GM19238 (cell line): ENCODE results near the gene DNAJC6.

Experiments used
- DNase-seq: peaks from one replicate; pipeline ENCODE4 v3.0.0; 2011; ENCODE audit warnings: low spot score; ENCODE audit not compliant: insufficient read length

The DNAJC6 gene

DNA sequence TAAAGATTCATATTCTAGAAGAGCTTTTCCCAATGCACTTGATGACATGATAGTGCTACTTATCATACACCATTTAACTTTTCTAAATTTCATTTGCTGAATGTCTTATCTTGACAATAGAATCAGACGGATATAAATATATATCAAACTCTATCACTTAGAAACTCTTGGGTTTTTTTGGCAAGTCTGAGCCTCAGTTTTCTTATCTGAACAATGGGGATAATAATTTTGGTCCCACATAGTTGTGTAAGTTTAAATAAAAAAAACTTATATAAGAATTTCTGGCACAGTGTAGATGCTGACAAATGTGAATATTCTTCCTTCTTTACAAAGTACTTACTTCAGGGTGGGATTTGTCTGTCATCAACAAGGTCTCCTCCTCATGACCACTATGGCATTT, 89.7 kb downstream of the DNAJC6 start:
- no peak for DNase-seq

DNA sequence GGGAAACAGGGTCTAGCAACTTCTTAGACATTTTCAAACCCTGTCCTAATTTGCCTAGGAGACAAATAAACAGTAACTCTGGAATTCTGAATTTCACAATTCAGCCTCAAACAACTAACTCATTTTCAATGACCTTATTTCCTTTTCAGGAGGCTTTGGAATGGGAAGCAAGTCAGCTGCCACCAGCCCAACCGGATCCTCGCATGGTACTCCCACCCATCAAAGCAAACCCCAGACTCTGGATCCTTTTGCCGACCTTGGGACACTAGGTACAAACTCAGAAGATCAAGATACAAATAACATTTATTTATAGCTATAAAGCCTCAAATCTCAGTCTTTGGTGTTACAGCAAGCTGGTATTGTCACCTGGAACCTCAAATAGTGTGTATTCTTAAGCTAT, 92.3 kb downstream of the DNAJC6 start:
- DNase-seq = no peak

DNA sequence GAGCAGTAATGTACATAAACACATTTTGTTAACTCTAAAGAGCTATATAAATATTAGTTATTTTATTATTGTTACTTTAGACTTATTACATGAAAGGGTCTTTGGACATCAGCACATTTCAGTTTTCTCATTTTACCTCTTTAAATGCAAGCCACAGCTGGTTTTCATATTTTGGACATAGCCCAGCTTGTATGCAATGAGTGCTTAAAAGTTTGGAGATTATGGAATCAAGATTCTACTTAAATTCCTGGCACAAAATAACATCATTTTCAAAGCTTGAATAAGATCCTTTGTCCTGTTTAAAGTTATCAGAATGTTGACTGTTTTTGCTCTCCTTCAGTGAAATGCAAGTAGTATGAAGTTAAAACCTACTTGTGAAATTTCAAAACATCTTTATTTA, 95.6 kb downstream of the DNAJC6 start:
- DNase-seq = no peak

DNA sequence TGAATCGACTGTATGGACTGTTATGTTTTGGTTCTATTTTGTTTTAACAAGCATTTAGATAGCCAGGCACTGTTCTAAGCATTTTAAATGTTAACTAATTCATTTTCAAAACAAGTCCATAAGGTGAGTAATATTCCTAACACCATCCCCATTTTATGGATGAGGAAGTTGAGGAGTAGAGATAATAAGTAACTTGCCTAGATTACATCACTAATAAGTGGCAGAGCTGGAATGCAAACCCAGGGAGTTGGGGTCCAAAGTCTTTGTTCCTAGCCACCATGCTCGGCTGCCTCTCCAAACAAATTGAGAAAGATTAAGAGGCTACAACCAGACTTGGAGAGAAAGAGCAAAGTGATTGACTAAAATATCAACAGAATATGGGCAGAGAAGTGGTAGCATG, 98.5 kb downstream of the DNAJC6 start:
- no peak for DNase-seq

DNA sequence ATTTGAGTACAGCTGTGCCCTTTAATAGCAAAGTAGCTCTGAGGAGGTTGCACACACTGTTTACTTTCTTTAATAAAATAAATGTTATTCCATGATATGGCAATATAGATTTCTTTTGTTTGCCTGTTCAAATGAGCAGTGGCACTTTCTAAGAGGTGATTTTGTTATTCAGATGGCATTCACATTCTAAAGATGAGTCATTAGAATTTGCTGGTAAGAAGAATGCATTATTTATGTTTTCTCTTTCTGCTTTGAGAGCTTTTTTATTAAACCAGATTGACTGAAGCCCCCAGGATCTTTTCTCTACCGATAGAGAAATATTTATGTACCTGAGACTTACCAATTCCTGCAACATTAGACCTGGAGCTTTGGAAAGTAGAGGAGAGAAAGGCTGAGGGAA, 100.0 kb downstream of the DNAJC6 start:
- no peak for DNase-seq

DNA sequence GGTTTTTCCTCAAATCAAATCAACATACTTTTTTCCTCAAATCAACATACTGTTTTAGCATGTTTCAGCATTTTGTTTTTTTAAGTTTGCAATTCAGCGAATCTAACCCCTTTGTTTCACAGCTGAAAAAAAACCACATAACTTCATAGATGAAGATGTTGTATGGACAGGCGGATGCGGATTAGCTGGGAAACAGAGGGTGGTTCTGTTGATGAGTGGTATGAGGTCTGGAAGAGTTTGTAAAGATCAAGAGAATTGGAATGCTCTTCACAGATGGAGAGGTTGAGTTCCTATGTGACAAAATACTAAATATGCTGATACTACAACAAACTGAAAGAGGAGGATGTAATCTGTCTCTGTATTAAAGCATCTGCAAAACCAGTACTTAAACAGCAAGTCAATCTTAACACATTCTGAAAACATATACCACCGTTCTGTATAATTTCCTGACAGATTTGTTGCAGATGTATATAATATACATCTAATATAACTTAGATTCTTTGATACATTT, 100.5 kb downstream of the DNAJC6 start:
- DNase-seq = no peak

DNA sequence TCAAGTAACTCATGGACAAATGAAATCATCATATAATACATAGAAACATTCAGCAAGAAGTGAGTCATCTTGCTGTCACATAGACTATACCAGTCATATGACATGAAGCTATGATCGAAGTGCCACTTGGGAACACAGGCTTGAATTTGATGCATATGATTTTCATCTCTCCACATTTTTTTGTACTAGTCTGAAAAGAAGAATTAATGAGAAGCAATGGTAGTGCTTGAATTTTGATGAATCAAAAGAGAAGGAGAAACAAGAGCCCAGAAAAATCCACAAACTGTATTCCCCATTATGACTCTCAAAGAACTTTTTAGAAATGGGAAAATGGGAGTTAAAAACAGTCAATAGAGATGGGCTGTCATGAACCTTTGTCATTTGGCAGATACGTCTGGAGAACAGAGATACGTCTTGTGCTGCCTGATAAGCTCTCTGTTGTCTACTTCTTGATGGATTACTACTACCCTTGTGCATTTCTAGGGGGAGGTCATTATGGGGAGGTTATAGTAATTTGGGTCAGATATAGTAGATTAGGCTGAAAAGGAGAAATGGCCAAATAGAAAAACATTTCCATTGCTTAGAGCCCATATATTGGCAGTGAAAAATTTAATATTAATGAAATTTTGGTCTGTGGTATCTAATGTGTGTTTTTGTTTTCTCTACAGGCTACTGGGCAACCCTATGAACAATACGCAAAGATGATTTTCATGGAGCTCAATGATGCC, 103.1 kb downstream of the DNAJC6 start:
- no peak for DNase-seq

DNA sequence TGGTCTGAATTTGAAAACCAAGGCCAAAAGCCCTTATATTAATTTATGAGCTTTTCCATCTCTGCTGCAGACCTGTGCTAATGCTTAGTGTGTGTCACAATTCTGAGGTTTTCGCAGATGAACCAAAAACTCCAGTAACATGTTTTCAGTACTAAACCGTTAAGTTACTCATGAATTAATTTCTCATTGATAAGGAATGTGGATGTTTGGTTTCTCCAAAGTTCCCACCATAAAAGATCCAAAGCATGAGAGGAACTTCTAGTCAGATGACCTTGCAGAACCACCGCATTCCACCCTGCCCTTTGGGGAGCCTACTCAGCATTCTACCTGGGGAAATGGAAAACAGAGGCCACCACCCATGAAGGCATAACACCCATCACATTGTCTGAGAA, 103.6 kb downstream of the DNAJC6 start:
- no peak for DNase-seq

DNA sequence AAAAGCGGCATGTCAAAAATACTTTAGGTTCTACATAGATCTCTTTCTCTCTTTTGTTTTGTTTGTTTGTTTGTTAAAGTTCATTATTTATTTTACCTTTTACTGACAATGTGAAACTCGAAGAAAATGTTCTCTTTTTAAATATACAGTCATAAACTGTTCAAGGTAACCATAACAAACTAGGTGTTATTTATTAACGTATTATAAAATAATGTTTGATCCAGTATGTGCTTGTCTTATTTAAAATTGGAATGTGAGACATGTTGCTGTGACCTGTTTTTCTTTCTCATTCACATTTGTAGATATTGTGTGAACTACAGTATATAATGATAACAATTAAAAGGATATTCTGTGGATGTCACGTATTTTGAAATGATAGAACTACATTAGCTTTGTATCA, 105.2 kb downstream of the DNAJC6 start:
- DNase-seq = no peak

DNA sequence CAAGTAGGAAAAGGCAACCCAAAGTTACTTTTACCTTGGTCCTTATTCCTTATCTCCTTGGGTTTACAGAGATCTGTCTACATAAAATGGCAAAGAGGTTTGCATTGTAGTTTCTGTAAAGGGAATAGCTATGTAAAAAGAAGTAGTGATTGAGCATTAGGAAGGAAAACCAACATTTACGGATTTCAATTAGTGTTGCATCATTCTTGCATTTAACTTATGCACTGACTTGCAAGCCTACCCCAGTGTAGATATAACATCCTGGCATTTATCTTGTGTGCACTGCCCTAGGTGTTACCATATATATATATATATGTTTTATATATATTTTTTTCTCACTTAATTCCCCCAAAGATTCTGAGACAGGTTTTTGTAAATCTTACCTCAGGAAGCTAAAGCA, 107.4 kb downstream of the DNAJC6 start:
- no peak for DNase-seq

DNA sequence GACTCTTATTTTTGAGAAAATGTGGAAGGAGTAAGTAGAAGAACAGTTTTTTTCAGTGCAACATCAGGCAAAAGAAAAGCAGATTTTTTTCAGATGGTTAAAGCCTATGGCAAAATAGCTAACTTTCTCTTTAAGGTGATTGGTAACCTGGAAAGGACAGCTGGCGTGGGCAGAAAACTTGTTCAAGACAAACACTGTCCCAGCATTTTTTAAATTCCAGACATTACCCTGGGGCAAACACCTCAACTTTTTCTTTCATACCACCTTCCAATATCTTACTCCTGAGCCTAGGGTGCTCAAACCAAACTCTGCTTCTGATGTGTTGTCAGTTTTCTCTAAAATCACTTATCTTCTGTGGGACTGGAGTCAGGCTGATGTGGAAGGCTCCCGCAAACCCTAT, 108.4 kb downstream of the DNAJC6 start:
- no peak for DNase-seq

DNA sequence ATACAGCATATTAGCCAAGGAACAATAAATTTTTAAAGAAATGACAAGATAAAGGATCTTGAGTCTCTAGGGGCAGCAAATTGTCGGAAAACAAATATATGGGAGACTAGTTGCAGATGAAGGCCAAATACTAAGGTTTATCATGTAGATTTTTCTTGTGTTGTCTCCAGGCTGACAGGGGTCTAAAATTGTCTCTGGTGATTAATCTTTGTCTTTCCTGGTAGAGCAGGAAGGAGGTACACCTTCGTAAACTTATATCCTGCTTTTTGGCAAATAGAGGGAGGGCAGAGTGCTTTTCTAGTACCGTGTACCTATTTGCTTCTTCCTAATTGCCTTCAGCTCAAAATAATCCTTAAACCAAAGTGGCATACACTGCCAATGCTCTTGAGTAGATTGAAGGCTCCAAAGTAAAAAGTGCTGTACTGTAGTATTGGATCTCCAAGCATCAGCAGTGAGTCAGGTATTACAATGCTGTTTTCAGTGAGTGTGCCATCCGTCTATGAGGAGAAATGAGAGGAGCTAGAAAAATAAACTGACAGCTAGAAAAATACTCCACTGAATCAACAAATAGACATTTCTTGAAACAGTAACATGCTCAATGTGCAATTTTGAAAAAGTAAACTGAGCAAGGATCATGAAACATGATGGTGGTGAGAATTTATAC, 109.3 kb downstream of the DNAJC6 start:
- DNase-seq = no peak

DNA sequence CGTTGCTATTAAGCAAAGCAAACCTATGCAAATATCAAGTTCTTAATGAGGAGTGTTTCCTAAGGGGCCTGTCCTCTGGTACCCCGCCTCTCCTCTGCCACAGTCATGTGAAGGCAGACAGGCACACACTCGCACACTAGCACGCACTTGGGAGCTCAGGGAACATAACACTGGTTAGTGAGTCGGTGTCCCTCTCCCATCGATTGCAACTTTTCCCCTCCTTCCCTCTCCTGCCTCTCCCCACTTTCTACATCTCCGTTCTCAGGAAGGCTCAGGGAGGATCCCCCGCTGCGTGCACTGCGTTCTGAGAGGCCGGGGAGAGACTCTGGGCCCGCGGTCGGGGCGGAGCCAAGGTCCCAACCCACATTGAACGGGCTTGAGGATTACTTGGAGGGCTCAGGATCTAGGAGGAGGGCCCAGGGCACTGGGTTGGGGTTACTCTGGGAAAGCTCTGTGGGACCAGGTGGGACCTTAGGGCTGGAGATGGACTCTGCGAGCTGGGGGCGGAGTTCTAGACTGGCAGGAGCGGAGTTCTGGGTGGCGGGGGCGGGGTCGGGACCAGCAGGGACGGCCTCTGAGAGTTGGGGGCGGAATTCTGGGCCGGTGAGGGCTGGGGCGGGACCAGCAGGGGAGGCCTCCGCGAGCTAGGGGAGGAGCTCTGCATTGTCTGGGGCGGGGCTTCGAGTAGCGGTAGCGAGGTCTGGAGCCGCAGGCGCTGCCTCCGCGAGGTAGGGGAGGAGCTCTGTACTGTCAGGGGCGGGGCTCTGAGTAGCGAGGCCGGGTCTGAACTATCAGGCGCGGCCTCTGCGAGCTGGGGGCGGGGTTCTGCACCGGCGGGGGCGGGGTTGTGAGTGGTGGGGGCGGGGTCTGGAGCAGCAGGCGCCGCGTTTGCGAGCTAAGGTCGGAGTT, 110.6 kb downstream of the DNAJC6 start:
- peak; percentile 83 for DNase-seq

DNA sequence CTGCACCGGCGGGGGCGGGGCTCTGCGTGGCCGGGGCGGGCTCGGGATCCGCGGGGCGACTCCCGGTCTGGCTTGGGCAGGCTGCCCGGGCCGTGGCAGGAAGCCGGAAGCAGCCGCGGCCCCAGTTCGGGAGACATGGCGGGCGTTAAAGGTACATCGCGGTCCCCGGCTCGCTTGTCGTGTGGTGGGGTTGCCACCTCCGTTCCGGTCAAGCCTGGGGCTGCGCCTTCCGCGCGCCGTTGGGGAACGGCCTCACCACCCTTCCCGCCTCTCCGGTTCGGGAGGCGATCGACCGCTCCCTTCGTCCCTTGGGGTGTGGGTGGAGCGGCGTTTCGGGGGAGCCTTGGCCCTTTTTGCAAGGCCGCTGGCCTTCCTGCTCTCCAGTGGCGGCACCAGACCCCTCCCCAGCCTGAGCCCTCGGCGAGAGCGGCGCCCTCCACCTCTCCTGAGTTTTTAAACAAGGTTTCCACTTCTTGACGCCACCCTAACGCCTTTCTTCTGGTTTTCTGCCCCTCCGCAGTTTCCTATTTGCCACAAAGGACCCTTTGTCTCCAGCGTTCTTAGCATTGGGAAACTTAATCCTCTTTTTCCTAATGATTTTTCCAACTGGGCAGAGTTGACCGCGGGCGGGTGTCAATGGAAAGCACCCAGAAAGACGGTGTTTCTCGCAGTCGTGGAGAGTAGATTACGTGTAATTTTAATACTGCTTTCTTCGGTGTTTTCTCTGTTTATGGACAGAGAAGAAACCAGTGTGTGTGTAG, 111.4 kb downstream of the DNAJC6 start, which contains the start of the genes LEPR and LEPROT:
TSS of gene LEPR (plus strand) at position 79 of the 761 bp plus-strand sequence. CDS start 144,898 bp downstream, outside the sequence.
TSS of gene LEPROT (plus strand) at position 79 of the 761 bp plus-strand sequence. CDS start at position 136, 57 bp downstream.
- DNase-seq = peak; percentile 80

DNA sequence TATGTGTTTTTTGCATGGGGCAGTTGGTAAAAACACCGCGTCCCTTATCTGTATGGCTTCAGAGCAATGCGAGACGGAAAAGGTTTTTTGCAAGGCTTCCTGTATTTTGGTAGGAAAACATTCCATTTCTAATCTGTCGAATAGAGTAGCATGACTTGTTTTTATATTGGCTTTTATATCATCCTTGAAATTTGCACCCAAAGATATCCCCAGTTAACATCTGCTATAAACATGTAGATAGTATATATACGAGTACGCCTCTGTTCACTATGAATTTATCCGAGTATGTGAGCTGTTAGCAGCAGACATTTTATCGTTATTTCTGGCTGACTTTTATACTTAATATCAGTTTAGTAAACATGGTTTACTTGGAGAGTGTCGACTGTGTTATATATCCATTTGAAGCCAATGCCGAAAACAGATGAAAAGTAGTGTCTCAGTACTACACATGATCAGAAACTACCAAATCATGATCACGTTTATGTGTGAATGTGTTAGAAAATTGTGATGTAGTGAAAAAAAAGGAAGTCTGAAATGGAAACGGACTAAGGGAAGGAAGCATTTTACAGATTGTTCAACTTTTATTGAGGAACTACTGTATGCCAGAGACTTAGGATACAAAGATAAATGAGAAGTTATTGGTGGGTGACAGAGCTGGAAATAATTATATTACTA, 112.1 kb downstream of the DNAJC6 start:
- DNase-seq = no peak

DNA sequence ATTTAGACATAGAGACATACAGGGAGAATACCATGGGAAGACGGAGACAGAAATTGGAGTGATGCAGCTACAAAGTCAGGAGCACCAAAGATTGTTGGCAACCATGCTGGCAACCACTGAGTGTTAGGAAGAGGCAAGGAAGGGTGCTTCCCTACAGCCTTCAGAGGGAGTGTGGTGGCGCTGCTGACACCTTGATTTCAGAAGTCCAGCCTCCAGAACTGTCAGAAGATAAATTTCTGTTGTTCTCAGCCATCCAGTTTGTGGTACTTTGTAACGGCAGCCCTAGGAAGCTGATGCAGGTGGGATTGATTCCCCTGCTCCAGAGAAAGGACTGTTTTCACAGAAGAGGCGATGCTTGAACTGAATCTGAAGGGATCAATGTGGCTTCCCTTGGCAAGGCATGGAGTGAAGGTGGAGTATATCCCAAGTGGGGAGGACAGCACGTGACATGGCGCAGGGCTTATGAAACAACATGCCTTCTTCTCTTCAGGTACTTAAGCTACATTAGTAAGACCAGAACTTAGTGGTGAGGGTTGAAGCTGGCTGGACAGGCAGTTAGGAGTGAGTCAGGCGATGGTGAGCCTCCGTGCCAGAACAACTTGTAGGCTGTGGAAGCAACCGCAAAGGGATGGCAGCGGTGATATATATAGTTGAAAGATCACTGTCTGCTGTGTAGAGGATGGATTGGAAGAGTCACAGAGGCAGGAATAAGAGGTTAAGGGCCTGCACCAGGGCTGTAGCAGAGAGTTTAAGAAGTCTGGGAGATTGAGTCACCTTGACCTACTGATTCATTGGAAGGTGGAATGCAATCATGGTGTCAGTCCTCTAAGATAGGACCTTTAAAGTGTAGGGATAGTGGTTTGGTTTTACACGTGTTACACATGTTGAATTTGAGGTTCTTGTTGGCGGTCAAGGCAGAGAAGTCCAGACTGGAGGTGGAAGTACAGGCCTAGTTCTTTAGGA, 113.2 kb downstream of the DNAJC6 start:
- no peak for DNase-seq

DNA sequence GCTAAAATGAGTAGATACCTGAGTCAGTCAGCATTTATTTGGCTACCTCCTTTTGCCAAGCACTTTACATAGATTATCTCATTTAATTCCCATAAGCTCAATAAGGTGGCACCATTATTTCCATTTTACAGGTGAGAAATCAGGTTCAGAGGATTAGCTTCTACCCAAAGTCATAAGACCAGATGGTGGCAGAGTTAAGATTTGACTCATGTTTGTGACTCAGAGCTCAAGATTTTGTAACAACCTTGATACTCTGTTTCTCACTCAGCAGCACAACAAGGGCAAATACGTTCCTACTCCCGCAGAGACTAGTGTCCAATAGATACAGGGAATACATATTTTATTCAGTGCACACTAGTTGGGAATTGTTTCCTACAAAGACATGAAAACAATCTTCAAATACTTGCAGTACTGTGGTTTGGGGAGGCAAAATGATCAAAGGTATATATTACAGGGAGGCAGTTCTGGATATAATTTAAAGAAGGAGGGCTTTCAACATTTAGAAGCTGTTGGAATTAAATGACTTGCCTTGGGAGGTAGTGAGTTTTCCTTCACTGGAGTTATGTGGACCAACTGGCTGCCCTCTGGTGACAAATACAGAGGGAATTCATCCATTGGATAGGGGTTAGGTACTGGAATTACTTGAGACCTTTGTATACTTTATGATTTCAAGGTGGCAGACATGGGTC, 114.7 kb downstream of the DNAJC6 start:
- no peak for DNase-seq

DNA sequence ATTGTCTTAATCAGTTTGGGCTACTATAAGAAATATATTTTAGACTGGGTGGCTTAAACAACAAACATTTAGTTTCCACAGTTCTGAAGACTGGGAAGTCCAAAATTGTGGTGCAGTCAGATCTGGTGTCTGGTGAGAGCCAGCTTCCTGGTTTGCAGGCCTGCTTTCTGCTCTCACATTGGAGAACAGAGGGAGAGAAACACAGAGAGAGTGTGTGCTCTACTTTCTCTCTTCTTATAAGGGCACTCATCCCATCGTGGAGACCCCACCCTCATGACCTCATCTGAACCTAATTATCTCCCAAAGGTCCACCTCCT, 115.2 kb downstream of the DNAJC6 start:
- no peak for DNase-seq

DNA sequence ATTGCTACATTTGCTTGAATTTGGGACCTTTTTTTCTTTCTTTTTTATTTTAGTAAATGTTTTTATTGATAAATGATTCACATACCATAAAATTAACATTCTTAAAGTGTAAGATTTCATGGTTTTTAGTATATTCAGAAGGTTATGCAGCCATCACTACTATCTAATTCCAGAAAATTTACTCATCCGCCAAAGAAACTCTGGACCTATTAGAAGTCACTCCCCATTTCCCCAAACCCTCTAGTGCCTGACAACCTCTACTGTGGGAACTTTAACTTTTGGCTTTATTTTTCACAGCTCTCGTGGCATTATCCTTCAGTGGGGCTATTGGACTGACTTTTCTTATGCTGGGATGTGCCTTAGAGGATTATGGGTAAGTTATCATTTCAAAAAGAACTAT, 115.7 kb downstream of the DNAJC6 start:
- no peak for DNase-seq
